Measurements from ENCODE around the gene CSRP1. TPM values are rescaled to one million over a fixed set of nuclear protein-coding genes. Genes with fewer than 3 reads are reported as not detected.
"Not testable (repeated sequence)": the region's sequence is repeated elsewhere in the genome, so short reads cannot be mapped to it uniquely, and the experiment has no call there.

Gene CSRP1
- total RNA-seq, 1 donor from 2014 or later, result 19.4 TPM

DNA sequence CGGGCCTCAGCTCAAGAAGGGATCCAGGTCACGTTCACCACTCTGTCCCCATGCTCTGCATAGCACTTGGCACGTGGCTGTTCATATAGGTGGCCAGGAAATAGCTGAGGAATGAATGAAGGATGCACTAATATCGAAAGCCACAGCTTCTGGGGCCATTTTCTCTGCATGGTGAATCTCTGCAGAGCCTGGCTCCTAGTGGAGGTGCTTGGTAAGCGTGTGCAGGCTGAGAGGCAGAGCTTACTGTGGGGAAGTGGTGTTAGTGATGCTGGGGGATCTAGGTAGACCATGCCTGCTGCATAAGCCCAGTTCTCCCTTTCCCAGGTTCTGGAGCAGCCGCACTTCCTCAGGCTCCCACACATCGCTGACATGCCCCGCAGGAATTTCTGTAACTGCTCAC is 8.3 kb downstream of the CSRP1 start:
- Mint-ChIP-seq H3K9me3 (ENCODE audit: low read depth) (no peaks in the 10 kb centered on the region), H3K36me3 (ENCODE audit: insufficient read depth) (no peaks in the 10 kb centered on the region), H3K4me3 (ENCODE audit: low read depth) (no peak overlapping the region), H3K27me3 (no peaks in the 10 kb centered on the region), H3K27ac (peak overlapping the region; percentile 62), H3K4me1 (ENCODE audit: low read depth) (peaks cover 60% of the 10 kb centered on the region)
- TF ChIP-seq, protein P1, sequence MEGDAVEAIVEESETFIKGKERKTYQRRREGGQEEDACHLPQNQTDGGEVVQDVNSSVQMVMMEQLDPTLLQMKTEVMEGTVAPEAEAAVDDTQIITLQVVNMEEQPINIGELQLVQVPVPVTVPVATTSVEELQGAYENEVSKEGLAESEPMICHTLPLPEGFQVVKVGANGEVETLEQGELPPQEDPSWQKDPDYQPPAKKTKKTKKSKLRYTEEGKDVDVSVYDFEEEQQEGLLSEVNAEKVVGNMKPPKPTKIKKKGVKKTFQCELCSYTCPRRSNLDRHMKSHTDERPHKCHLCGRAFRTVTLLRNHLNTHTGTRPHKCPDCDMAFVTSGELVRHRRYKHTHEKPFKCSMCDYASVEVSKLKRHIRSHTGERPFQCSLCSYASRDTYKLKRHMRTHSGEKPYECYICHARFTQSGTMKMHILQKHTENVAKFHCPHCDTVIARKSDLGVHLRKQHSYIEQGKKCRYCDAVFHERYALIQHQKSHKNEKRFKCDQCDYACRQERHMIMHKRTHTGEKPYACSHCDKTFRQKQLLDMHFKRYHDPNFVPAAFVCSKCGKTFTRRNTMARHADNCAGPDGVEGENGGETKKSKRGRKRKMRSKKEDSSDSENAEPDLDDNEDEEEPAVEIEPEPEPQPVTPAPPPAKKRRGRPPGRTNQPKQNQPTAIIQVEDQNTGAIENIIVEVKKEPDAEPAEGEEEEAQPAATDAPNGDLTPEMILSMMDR (IDR thresholded peaks at IDR 0.05; ENCODE audit: unreplicated experiment), result no peak
- no peak for DNase-seq (ENCODE audit: low spot score, unreplicated experiment)

DNA sequence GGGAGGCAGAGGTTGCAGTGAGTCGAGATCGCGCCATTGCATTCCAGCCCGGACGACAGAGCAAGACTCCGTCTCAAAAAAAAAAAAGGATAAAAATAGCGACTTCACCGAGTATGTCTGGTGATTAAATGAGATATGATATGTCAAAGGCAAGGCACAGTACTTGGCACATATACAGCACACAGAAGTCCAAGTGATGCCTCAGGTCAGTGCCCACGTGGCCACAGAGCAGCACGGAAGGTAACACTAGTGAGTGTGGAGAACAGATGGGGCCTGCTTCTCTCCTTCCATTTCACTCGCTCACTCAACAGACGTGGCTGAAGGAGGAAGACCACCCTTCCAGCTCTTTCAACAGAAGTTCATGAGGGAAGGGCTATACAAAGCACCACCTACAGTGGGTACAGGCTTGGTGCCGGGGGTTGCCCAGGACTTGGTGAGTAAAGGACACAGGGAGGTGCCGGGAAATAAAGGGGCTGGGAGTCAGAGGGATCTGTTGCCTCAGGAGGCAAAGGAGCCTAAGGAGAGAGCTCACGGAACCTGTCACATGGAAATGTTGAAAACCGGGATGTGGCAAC is 8.9 kb downstream of the CSRP1 start:
- peaks cover 59% of the 10 kb centered on the region for H3K4me1 Mint-ChIP-seq (ENCODE audit: low read depth)

DNA sequence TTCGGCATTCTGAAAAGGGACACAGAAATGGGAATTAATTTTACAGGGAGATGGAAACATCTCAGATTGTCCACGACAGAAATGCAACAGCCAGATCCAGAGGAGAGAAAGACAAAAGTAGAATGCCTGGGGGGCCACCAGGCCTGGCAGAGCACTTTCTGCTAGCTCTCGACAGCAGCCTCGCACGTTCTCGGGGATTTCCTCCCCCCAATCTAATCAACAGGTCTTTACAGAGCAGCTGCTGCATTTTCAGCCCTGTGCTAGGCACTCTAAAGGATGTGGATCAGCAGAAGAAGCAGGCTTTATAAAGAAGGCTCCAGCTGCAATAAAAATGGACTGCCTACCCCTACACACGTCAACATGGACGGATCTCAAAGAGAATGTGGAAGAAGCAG is 10.6 kb downstream of the CSRP1 start:
- Mint-ChIP-seq H3K9me3 (ENCODE audit: low read depth) (no peaks in the 10 kb centered on the region), H3K36me3 (ENCODE audit: insufficient read depth) (peaks cover 2% of the 10 kb centered on the region), H3K27ac (peak overlapping the region; percentile 92), H3K4me3 (ENCODE audit: low read depth) (no peak overlapping the region), H3K4me1 (ENCODE audit: low read depth) (peaks cover 49% of the 10 kb centered on the region), H3K27me3 (no peaks in the 10 kb centered on the region)
- TF ChIP-seq, protein P1 (IDR thresholded peaks at IDR 0.05; ENCODE audit: unreplicated experiment), result no peak
- no peak for DNase-seq (ENCODE audit: low spot score, unreplicated experiment)

More for the DNA sequence above, 8.9 kb downstream of the CSRP1 start:
- TF ChIP-seq, protein P1 (IDR thresholded peaks at IDR 0.05; ENCODE audit: unreplicated experiment), result no peak
- no peaks in the 10 kb centered on the region for H3K9me3 Mint-ChIP-seq (ENCODE audit: low read depth)
- peaks cover 2% of the 10 kb centered on the region for H3K36me3 Mint-ChIP-seq (ENCODE audit: insufficient read depth)
- peak overlapping the region; percentile 85 for H3K27ac Mint-ChIP-seq
- H3K4me3 Mint-ChIP-seq (ENCODE audit: low read depth), result no peak overlapping the region
- no peaks in the 10 kb centered on the region for H3K27me3 Mint-ChIP-seq
- no peak for DNase-seq (ENCODE audit: low spot score, unreplicated experiment)

DNA sequence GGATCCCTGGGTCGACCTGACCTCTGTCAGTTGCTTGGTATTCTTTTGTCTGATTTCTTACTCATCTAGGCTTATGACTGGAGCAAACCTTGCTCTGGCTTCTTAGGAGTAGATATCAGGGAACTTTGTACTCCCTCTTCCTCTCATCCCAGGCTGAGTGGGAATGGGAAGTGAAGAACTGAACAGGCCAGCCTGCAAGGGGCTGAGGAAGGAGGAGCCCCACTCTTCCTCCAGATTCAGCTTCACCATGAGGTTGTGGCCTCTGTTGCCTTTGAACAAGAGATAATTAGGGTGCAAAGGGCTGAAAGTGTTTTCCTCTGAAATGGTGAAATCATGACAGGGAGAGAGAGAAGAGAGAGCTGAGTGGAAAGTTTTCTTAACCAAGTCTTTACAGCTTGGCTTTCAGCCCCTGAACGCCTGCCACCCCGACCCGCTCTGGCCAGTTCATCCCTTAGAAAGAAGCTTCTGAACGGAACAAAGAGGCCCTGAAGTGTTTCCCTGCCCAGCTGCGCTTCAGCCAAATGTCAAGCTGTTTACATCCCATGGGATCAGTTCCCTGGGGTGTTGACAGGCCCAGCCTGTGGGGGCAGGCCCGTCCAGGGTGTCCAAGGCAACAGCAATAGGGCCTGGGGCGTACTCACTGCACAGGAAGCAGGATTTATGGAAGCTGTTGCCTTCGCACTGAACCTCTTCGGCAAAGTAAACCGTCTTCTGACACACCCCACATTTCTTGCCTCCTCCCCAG is 11.2 kb downstream of the CSRP1 start:
- Mint-ChIP-seq H3K9me3 (ENCODE audit: low read depth) (no peaks in the 10 kb centered on the region), H3K27me3 (no peaks in the 10 kb centered on the region), H3K36me3 (ENCODE audit: insufficient read depth) (peaks cover 2% of the 10 kb centered on the region), H3K4me3 (ENCODE audit: low read depth) (no peak overlapping the region), H3K4me1 (ENCODE audit: low read depth) (peaks cover 45% of the 10 kb centered on the region), H3K27ac (peak overlapping the region; percentile 92)
- TF ChIP-seq, protein P1 (IDR thresholded peaks at IDR 0.05; ENCODE audit: unreplicated experiment), result no peak
- no peak for DNase-seq (ENCODE audit: low spot score, unreplicated experiment)

DNA sequence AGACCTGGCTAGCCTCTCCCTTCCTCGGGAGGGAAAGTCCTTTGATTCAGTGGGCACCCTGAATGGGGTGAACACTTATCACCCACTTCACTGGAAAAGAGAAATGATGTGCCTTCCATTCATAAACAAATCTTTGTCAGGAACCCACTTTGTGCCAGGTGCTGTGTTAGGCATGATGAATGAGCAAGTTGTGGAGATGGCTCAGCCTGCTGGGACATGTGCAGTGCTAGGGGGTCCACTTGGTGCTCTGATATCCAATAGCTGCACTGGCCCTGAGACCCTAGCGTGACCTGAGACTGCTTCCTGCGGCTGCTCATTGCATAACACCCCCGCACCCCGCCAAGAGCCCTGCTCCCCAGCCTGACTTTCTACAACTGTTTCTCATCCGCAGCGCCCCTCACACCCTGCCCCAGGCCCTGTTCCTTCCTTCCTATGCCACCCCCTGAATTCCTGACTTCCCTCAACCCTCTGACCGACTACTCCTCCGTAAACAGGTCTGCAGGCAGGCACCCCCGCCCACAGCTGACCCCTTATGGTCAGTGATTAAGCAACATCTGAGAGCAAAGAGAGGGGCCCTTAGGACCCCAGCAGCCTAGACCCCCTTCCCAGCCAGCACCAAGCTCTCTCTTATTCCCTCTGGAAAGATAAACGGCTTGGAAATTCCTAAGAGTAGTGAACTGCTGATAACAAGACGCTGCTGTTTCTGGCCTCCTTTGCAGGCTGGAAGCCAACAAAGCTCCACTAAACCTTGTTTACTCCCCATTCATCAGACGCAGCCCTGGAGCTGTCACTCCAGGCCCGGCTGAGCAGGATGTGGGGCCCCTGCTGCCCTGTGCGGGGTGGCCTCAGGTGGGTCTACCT is 12.9 kb downstream of the CSRP1 start:
- TF ChIP-seq, protein P1 (IDR thresholded peaks at IDR 0.05; ENCODE audit: unreplicated experiment), result no peak
- Mint-ChIP-seq H3K27me3 (no peaks in the 10 kb centered on the region), H3K27ac (peak overlapping the region; percentile 98), H3K36me3 (ENCODE audit: insufficient read depth) (peaks cover 2% of the 10 kb centered on the region), H3K9me3 (ENCODE audit: low read depth) (no peaks in the 10 kb centered on the region), H3K4me3 (ENCODE audit: low read depth) (peak overlapping the region; percentile 63), H3K4me1 (ENCODE audit: low read depth) (peaks cover 34% of the 10 kb centered on the region)
- DNase-seq (ENCODE audit: low spot score, unreplicated experiment), result peak; percentile 47

DNA sequence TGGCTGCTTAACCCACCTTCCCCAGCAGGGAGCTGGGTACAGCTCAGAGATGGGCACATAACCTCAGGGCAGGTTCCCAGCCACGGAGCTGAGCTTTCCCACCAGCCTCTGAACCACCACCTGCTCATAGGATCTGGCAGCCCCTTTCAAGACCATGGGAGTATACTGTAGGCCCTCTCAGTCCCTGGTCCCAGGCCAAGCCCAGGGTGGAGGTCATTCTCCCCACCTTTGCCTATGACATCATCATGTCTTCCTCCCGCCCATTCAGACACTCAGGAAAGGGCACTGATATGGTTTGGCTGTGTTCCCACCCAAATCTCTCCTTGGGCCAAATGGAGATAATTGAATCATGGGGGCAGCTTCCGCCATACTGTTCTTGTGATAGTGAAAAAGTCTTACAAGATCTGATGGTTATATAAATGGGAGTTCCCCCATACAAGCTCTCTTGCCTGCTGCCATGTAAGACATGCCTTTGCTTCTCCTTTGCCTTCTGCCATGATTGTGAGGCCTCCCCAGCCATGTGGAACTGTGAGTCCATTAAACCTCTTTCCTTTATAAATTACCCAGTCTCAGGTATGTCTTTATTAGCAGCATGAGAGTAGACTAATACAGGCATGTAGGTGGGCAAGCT is 13.8 kb downstream of the CSRP1 start:
- H3K9me3 Mint-ChIP-seq (ENCODE audit: low read depth); H3K36me3 Mint-ChIP-seq (ENCODE audit: insufficient read depth); H3K4me3 Mint-ChIP-seq (ENCODE audit: low read depth); DNase-seq (ENCODE audit: low spot score, unreplicated experiment); H3K27me3 Mint-ChIP-seq: not testable (repeated sequence)
- Mint-ChIP-seq H3K27ac (peak overlapping the region; percentile 98), H3K4me1 (ENCODE audit: low read depth) (peaks cover 32% of the 10 kb centered on the region)
